ENCODE data around the gene AKNAD1.
"Not testable (repeated sequence)": the region's sequence is repeated elsewhere in the genome, so short reads cannot be mapped to it uniquely, and the experiment has no call there.

The AKNAD1 gene

GRCh38 chr1:108889706-108890384 lies 33.0 kb upstream of the AKNAD1 start:
- no peak overlapping the region for H3K27ac ChIP-seq (ENCODE audit: low read length)
- no peaks in the 10 kb centered on the region for H3F3A ChIP-seq (ENCODE audit: insufficient read depth, low read length)
- no peaks in the 10 kb centered on the region for H4K20me1 ChIP-seq (ENCODE audit: insufficient read depth, low read length)
- H3K79me2 ChIP-seq (ENCODE audit: low read length): no peaks in the 10 kb centered on the region
- H3K9ac ChIP-seq (ENCODE audit: low read length): no peak overlapping the region
- no peaks in the 10 kb centered on the region for H3K27me3 ChIP-seq (replicated peaks; ENCODE audit: insufficient read depth, low read length)
- H3K9me3 ChIP-seq (replicated peaks; ENCODE audit: insufficient read depth, low read length): no peaks in the 10 kb centered on the region
- H3K4me1 ChIP-seq (ENCODE audit: low read length): no peaks in the 10 kb centered on the region
- H2AFZ ChIP-seq (ENCODE audit: low read length): no peak overlapping the region
- TF ChIP-seq CTCF (IDR thresholded peaks at IDR 0.05; ENCODE audit: low read length): no peak
- no peak for TF ChIP-seq EZH2phosphoT487 (IDR thresholded peaks at IDR 0.05; ENCODE audit: low read length)
- no peak for TF ChIP-seq EZH2 (optimal IDR thresholded peaks at IDR 0.05; ENCODE audit: low read depth, low read length)
- H3K4me2 ChIP-seq (ENCODE audit: low read depth, low read length): no peak overlapping the region
- no peak overlapping the region for H3K4me3 ChIP-seq (ENCODE audit: low read length)
- no peak for DNase-seq
- H3K36me3 ChIP-seq (replicated peaks; ENCODE audit: insufficient read depth, low read length): no peaks in the 10 kb centered on the region
- no peaks in the 10 kb centered on the region for H3K9me2 ChIP-seq (replicated peaks; ENCODE audit: insufficient read depth, low read length)

- not testable (repeated sequence) for H3K36me3 ChIP-seq (replicated peaks; ENCODE audit: insufficient read depth, low read length); H3F3A ChIP-seq (ENCODE audit: insufficient read depth, low read length)
These were observed 32.2 kb upstream of the AKNAD1 start for GRCh38 chr1:108889006-108889645.

GRCh38 chr1:108886292-108886691 lies 29.4 kb upstream of the AKNAD1 start:
- Histone ChIP-seq H3K36me3 (replicated peaks; ENCODE audit: insufficient read depth, low read length) (no peaks in the 10 kb centered on the region), H3K9ac (ENCODE audit: low read length) (no peak overlapping the region), H3K79me2 (ENCODE audit: low read length) (peaks cover 4% of the 10 kb centered on the region; the same call in 1 of the 2 replicates), H3K4me1 (ENCODE audit: low read length) (no peaks in the 10 kb centered on the region), H3K4me2 (ENCODE audit: low read depth, low read length) (no peak overlapping the region), H3F3A (ENCODE audit: insufficient read depth, low read length) (no peaks in the 10 kb centered on the region), H3K9me3 (replicated peaks; ENCODE audit: insufficient read depth, low read length) (no peaks in the 10 kb centered on the region), H4K20me1 (ENCODE audit: insufficient read depth, low read length) (no peaks in the 10 kb centered on the region), H3K27ac (ENCODE audit: low read length) (no peak overlapping the region), H3K9me2 (replicated peaks; ENCODE audit: insufficient read depth, low read length) (no peaks in the 10 kb centered on the region), H2AFZ (ENCODE audit: low read length) (no peak overlapping the region), H3K4me3 (ENCODE audit: low read length) (no peak overlapping the region), H3K27me3 (replicated peaks; ENCODE audit: insufficient read depth, low read length) (no peaks in the 10 kb centered on the region)
- no peak for DNase-seq
- no peak for TF ChIP-seq CTCF (IDR thresholded peaks at IDR 0.05; ENCODE audit: low read length)
- TF ChIP-seq EZH2phosphoT487 (IDR thresholded peaks at IDR 0.05; ENCODE audit: low read length): no peak
- TF ChIP-seq EZH2 (optimal IDR thresholded peaks at IDR 0.05; ENCODE audit: low read depth, low read length): no peak

More at GRCh38 chr1:108889006-108889645, 32.2 kb upstream of the AKNAD1 start:
- DNase-seq; H3K9ac ChIP-seq (ENCODE audit: low read length); H3K27ac ChIP-seq (ENCODE audit: low read length); H3K4me1 ChIP-seq (ENCODE audit: low read length); H4K20me1 ChIP-seq (ENCODE audit: insufficient read depth, low read length); H3K4me3 ChIP-seq (ENCODE audit: low read length); H3K27me3 ChIP-seq (replicated peaks; ENCODE audit: insufficient read depth, low read length); H3K79me2 ChIP-seq (ENCODE audit: low read length); H2AFZ ChIP-seq (ENCODE audit: low read length); H3K4me2 ChIP-seq (ENCODE audit: low read depth, low read length); H3K9me3 ChIP-seq (replicated peaks; ENCODE audit: insufficient read depth, low read length); H3K9me2 ChIP-seq (replicated peaks; ENCODE audit: insufficient read depth, low read length): not testable (repeated sequence)

- no peak overlapping the region for H2AFZ ChIP-seq (ENCODE audit: low read length)
- H3K9me3 ChIP-seq (replicated peaks; ENCODE audit: insufficient read depth, low read length): no peaks in the 10 kb centered on the region
- H3K36me3 ChIP-seq (replicated peaks; ENCODE audit: insufficient read depth, low read length): no peaks in the 10 kb centered on the region
- H3K4me2 ChIP-seq (ENCODE audit: low read depth, low read length): no peak overlapping the region
- no peak overlapping the region for H3K27ac ChIP-seq (ENCODE audit: low read length)
- peaks cover 12% of the 10 kb centered on the region; the same call in 1 of the 2 replicates for H3K79me2 ChIP-seq (ENCODE audit: low read length)
- H3K9ac ChIP-seq (ENCODE audit: low read length): no peak overlapping the region
- H4K20me1 ChIP-seq (ENCODE audit: insufficient read depth, low read length): no peaks in the 10 kb centered on the region
- no peak for DNase-seq
- no peak for TF ChIP-seq EZH2 (optimal IDR thresholded peaks at IDR 0.05; ENCODE audit: low read depth, low read length)
- TF ChIP-seq CTCF (IDR thresholded peaks at IDR 0.05; ENCODE audit: low read length): no peak
- TF ChIP-seq EZH2phosphoT487 (IDR thresholded peaks at IDR 0.05; ENCODE audit: low read length): no peak
- no peaks in the 10 kb centered on the region for H3K4me1 ChIP-seq (ENCODE audit: low read length)
- no peak overlapping the region for H3K4me3 ChIP-seq (ENCODE audit: low read length)
- H3K27me3 ChIP-seq (replicated peaks; ENCODE audit: insufficient read depth, low read length): no peaks in the 10 kb centered on the region
- no peaks in the 10 kb centered on the region for H3F3A ChIP-seq (ENCODE audit: insufficient read depth, low read length)
- H3K9me2 ChIP-seq (replicated peaks; ENCODE audit: insufficient read depth, low read length): no peaks in the 10 kb centered on the region
These were observed 28.1 kb upstream of the AKNAD1 start for GRCh38 chr1:108884968-108885367.
